ENCODE results near the gene SLC7A9. TPM values are rescaled to one million over a fixed set of nuclear protein-coding genes. Genes with fewer than 3 reads are reported as not detected.

Gene SLC7A9
- total RNA-seq, 2 donors from 2014 or later: not detected

GRCh38 chr19:32822916-32823746, 46.4 kb downstream of the SLC7A9 start:
- no peak for ATAC-seq
- TF ChIP-seq CTCF (IDR thresholded peaks at IDR 0.05) (no peak), POLR2A (IDR thresholded peaks at IDR 0.05) (no peak)
- 72 to 78% methylated on average over 14 of the region's 14 CpGs for WGBS, 2 donors
- no peaks in the 10 kb centered on the region for H3K4me1 ChIP-seq
- no peaks in the 10 kb centered on the region for H3K9me3 ChIP-seq
- intact Hi-C loops (cut with DNase I): no loop called here
- DNase-seq: no peak
- no peak overlapping the region for H3K4me3 ChIP-seq
- no peak overlapping the region for H3K27ac ChIP-seq
- H3K36me3 ChIP-seq (replicated peaks in 1 of 2; ENCODE audit: insufficient read depth in 1 of 2, low read depth in 2 of 2): no peaks in the 10 kb centered on the region
- H3K27me3 ChIP-seq: no peaks in the 10 kb centered on the region

- DNase-seq (no peak), ATAC-seq (no peak)
- intact Hi-C loops (cut with DNase I): no loop called here
- no peaks in the 10 kb centered on the region for H3K27me3 ChIP-seq
- WGBS, 2 donors: 55 to 75% methylated on average over 17 of the region's 17 CpGs
- H3K36me3 ChIP-seq (replicated peaks in 1 of 2; ENCODE audit: insufficient read depth in 1 of 2, low read depth in 2 of 2): no peaks in the 10 kb centered on the region
- TF ChIP-seq POLR2A (IDR thresholded peaks at IDR 0.05) (no peak), CTCF (IDR thresholded peaks at IDR 0.05) (no peak)
- H3K9me3 ChIP-seq: no peaks in the 10 kb centered on the region
- H3K4me1 ChIP-seq: no peaks in the 10 kb centered on the region
- no peak overlapping the region for H3K27ac ChIP-seq
- H3K4me3 ChIP-seq: no peak overlapping the region
Measured at GRCh38 chr19:32819419-32820400, 49.9 kb downstream of the SLC7A9 start.

GRCh38 chr19:32818536-32818935, 51.0 kb downstream of the SLC7A9 start:
- Histone ChIP-seq H3K27ac (no peak overlapping the region), H3K4me3 (no peak overlapping the region), H3K4me1 (no peaks in the 10 kb centered on the region), H3K36me3 (replicated peaks in 1 of 2; ENCODE audit: insufficient read depth in 1 of 2, low read depth in 2 of 2) (no peaks in the 10 kb centered on the region), H3K9me3 (no peaks in the 10 kb centered on the region), H3K27me3 (no peaks in the 10 kb centered on the region)
- no peak for TF ChIP-seq POLR2A (IDR thresholded peaks at IDR 0.05)
- no peak for TF ChIP-seq CTCF (IDR thresholded peaks at IDR 0.05)
- intact Hi-C loops (cut with DNase I): no loop called here
- WGBS, 2 donors: 79 to 84% methylated on average over 8 of the region's 8 CpGs
- ATAC-seq: no peak
- DNase-seq: no peak

- TF ChIP-seq CTCF (IDR thresholded peaks at IDR 0.05) (no peak), POLR2A (IDR thresholded peaks at IDR 0.05) (no peak)
- Histone ChIP-seq H3K4me3 (no peak overlapping the region), H3K36me3 (replicated peaks in 1 of 2; ENCODE audit: insufficient read depth in 1 of 2, low read depth in 2 of 2) (no peaks in the 10 kb centered on the region), H3K4me1 (no peaks in the 10 kb centered on the region), H3K9me3 (no peaks in the 10 kb centered on the region), H3K27ac (no peak overlapping the region), H3K27me3 (no peaks in the 10 kb centered on the region)
- WGBS, 2 donors: 78 to 79% methylated on average over 17 of the region's 17 CpGs
- ATAC-seq: no peak
- no peak for DNase-seq
- intact Hi-C loops (cut with DNase I): no loop called here
Measured at GRCh38 chr19:32817569-32818476, 51.7 kb downstream of the SLC7A9 start.
